K562 (cell line): Measurements from ENCODE around the gene ADAT3. TPM values are rescaled to one million over a fixed set of nuclear protein-coding genes. Genes with fewer than 3 reads are reported as not detected.

Experiments
- ATAC-seq: fragments of 200-7000 bp; cut with Tn5 transposase; 3 replicates; pipeline ENCODE4 v1.9.1; 2020; ENCODE audit warnings: moderate library complexity
- BruUV-seq: library from RNA; stranded (reverse); fragments of 400-500 nt; replicated peaks from 2 replicates; lab custom pipeline; 2021; lab: Mats Ljungman, UMichigan
- CTCF ChIA-PET: fragments of 300-600 bp; formaldehyde crosslinking; extraction: SDS; loops from one replicate; lab custom pipeline; 2021; ENCODE audit warnings: low intra/inter-chr PET ratio; lab: Yijun Ruan, JAX
- POLR2A ChIA-PET: fragments of 300-600, 350-650 bp; sonication (Branson Sonifier 250); formaldehyde crosslinking; extraction: SDS; loops from one replicate; lab custom pipeline; 2021; ENCODE audit warnings: antibody characterized with exemption, inconsistent platforms; lab: Yijun Ruan, JAX
- DNase-seq, 4 experiments: peaks; one replicate each; pipeline versions ENCODE4 v3.0.0 to v3.0.0-alpha.2; 2011 to 2018; ENCODE audit warnings: low spot score in 3 of 4, mixed read lengths in 3 of 4; ENCODE audit errors: extremely low read depth in 1 of 4
- FAIRE-seq: peaks from 2 replicates; lab custom pipeline; 2011; peaks lifted over from hg19 to GRCh38; lab: Jason Lieb, UNC
- H2AFZ ChIP-seq: 2 replicates; pipeline ENCODE4 v1.6.0; 2011; ENCODE audit warnings: low read depth, low read length, control low read depth, inconsistent platforms
- H3K27ac ChIP-seq: fragments of 200-600 bp; 3 replicates; pipeline ENCODE4 v1.8.0; 2011; ENCODE audit warnings: low read depth, mild to moderate bottlenecking, control low read depth, inconsistent platforms, low read length, moderate library complexity, mixed read lengths; ENCODE audit errors: extremely low read depth
- H3K27me3 ChIP-seq, 2 experiments: fragments of 300-600 bp in 1 of 2; 2 replicates in 1 of 2; 3 replicates in 1 of 2; pipeline versions ENCODE4 v1.6.0 to v1.8.0; 2011; ENCODE audit warnings: inconsistent platforms in 2 of 2, low read length in 2 of 2, mild to moderate bottlenecking in 1 of 2, mixed read lengths in 1 of 2, moderate library complexity in 1 of 2; ENCODE audit not compliant: control insufficient read depth in 2 of 2, insufficient read depth in 2 of 2
- H3K36me3 ChIP-seq: fragments of 300-600 bp; 3 replicates; pipeline ENCODE4 v1.8.0; 2011; ENCODE audit warnings: mild to moderate bottlenecking, low read length, inconsistent platforms; ENCODE audit not compliant: control insufficient read depth, insufficient read depth
- H3K4me1 ChIP-seq, 2 experiments: fragments of 200-600 bp in 1 of 2; replicated peaks in 1 of 2; 2 replicates in 1 of 2; 3 replicates in 1 of 2; pipeline versions ENCODE4 v1.5.1 to v1.8.0; 2011; ENCODE audit warnings: inconsistent platforms in 2 of 2, low read length in 2 of 2, mild to moderate bottlenecking in 1 of 2, mixed read lengths in 1 of 2, moderate library complexity in 1 of 2; ENCODE audit not compliant: control insufficient read depth in 2 of 2, insufficient read depth in 2 of 2
- H3K4me2 ChIP-seq: 2 replicates; pipeline ENCODE4 v1.6.1; 2011; ENCODE audit warnings: low read length, control low read depth, inconsistent platforms, mixed read lengths; ENCODE audit not compliant: insufficient read depth
- H3K4me3 ChIP-seq: fragments of 200-600 bp; sonication (generic), shearing (Covaris generic); 2 replicates; pipeline ENCODE4 v1.5.1; 2016; ENCODE audit warnings: control low read depth, inconsistent platforms
- H3K79me2 ChIP-seq: fragments of 200-600 bp; 3 replicates; pipeline ENCODE4 v1.8.0; 2011; ENCODE audit warnings: low read length, inconsistent platforms; ENCODE audit not compliant: control insufficient read depth, insufficient read depth
- H3K9ac ChIP-seq, 2 experiments: 2 replicates each; pipeline versions ENCODE4 v1.6.0 to v1.6.1; 2011; ENCODE audit warnings: low read depth in 2 of 2, low read length in 2 of 2, control low read depth in 1 of 2, inconsistent platforms in 1 of 2, mild to moderate bottlenecking in 1 of 2, mixed read lengths in 1 of 2; ENCODE audit not compliant: insufficient read depth in 1 of 2
- H3K9me1 ChIP-seq: one replicate; pipeline ENCODE4 v1.6.0; 2011; ENCODE audit warnings: inconsistent platforms, mild to moderate bottlenecking, low read length, moderate library complexity; ENCODE audit not compliant: control insufficient read depth, insufficient read depth
- H3K9me3 ChIP-seq: replicated peaks from 2 replicates; pipeline ENCODE4 v1.5.1; 2011; ENCODE audit warnings: low read depth, low read length, inconsistent platforms; ENCODE audit not compliant: control insufficient read depth, insufficient read depth
- H4K20me1 ChIP-seq: replicated peaks from 2 replicates; pipeline ENCODE4 v1.6.1; 2011; ENCODE audit warnings: low read length, inconsistent platforms, mixed read lengths; ENCODE audit not compliant: control insufficient read depth, insufficient read depth
- KAT7 ChIP-seq: sonication (generic); formaldehyde crosslinking; IDR thresholded peaks from 2 replicates; pipeline ENCODE4 v1.8.0; 2022; ENCODE audit warnings: missing genetic modification reagents, mild to moderate bottlenecking, borderline replicate concordance
- RREB1 ChIP-seq: fragments of 250-450 bp; sonication (Bioruptor Pico); IDR thresholded peaks from 2 replicates; pipeline ENCODE4 v1.4.0; 2020
- WGBS: fragments of 100-300 bp; shearing (Covaris generic); methylation state at CpG from one replicate; pipeline ENCODE4 v1.1.6; 2016; ENCODE audit warnings: low coverage, mixed read lengths; ENCODE audit not compliant: insufficient coverage; ENCODE audit errors: missing lambda C conversion rate; 5-methylcytosine and 5-hydroxymethylcytosine counted together
- in situ Hi-C: fragments of 300-500 bp; cut with MboI; formaldehyde crosslinking; loops from 4 replicates; pipeline ENCODE4 v1.15.0; 2018; ENCODE audit warnings: inconsistent platforms, mixed read lengths
- intact Hi-C: fragments of 100-400 bp; cut with micrococcal nuclease; formaldehyde crosslinking; loops from 2 replicates; pipeline ENCODE4 v1.14.2; 2022
- polyA plus RNA-seq, 8 experiments: library from polyadenylated mRNA; depleted of rRNA in 4 of 8; stranded (reverse) in 5 of 8; unstranded in 3 of 8; fragments of >200 nt; fragmentation: Nextera tagmentation in 2 of 8; fragmentation: Illumina TruSeq in 1 of 8; extraction: Ambion mirVana in 2 of 8; extraction: Trizol in 1 of 8; gene quantifications; 2 replicates each; pipeline versions ENCODE4 v1.2.1 to v1.2.3, GENCODE V29; 2011 to 2014; ENCODE audit warnings: inconsistent platforms in 1 of 8, missing spikeins in 1 of 8
- total RNA-seq, 7 experiments: library from RNA; depleted of rRNA in 6 of 7; stranded (reverse); fragments of >200 nt in 6 of 7; fragmentation: Illumina TruSeq in 2 of 7; extraction: Trizol in 2 of 7; gene quantifications; 2 replicates each; pipeline versions ENCODE4 v1.2.1 to v1.2.3, GENCODE V29; 2011 to 2021; ENCODE audit warnings: low replicate concordance in 1 of 7

ADAT3 gene
- total and polyA plus RNA-seq, 9 of the 15 experiments (the other 6 are each of a cell fraction or from before 2014, with no cell fraction given): 0.67 to 15.6 (median 7.8) TPM; not detected in 4

GRCh38 chr19:1942934-1943555 is 37.8 kb downstream of the ADAT3 start:
- H3K27ac ChIP-seq: peak overlapping the region; percentile 85; the same call in 2 of the 3 replicates
- CTCF ChIA-PET: no interaction called here
- BruUV-seq: no TSS peak
- TF ChIP-seq RREB1 (CRISPR knock-in tag) (no peak), KAT7 (peak; percentile 56; the same call in 1 of the 2 replicates)
- DNase-seq (peak in 1 of 4 experiments; percentile 22), ATAC-seq (no peak), FAIRE-seq (no peak)
- WGBS: 24% methylated on average over 17 of the region's 21 CpGs
- peaks cover 38% of the 10 kb centered on the region for H4K20me1 ChIP-seq
- POLR2A ChIA-PET: interaction anchor here (0.6 to 1.2 kb wide), 3 partner anchors 8 to 90 kb away, joined by 3 to 4 read pairs (median 3); no protein-coding TSS in a partner anchor
- peaks cover 5% of the 10 kb centered on the region for H3K9me1 ChIP-seq
- H3K4me2 ChIP-seq: peak overlapping the region; percentile 89
- H3K9me3 ChIP-seq: no peaks in the 10 kb centered on the region
- peaks cover 20 to 80% of the 10 kb centered on the region in 2 experiments for H3K4me1 ChIP-seq
- no peaks in the 10 kb centered on the region for H3K27me3 ChIP-seq
- H3K9ac ChIP-seq: peak overlapping the region; percentile 61 to 98; a peak in 3 of 4 replicates
- H3K79me2 ChIP-seq: peaks cover 75% of the 10 kb centered on the region
- peaks cover 19% of the 10 kb centered on the region; the same call in 1 of the 3 replicates for H3K36me3 ChIP-seq
- in situ Hi-C loops (no loop called here), intact Hi-C loops (no loop called here)
- H3K4me3 ChIP-seq: peak overlapping the region; percentile 91
- H2AFZ ChIP-seq: no peak overlapping the region
